GM12801 (cell line): Measurements from ENCODE around the gene ACSS3.

Source experiments
- CTCF ChIP-seq: IDR thresholded peaks from one replicate; pipeline ENCODE4 v1.5.1; 2011; ENCODE audit warnings: control low read depth; ENCODE audit not compliant: insufficient read length; ENCODE audit errors: extremely low read depth

ACSS3 gene

DNA sequence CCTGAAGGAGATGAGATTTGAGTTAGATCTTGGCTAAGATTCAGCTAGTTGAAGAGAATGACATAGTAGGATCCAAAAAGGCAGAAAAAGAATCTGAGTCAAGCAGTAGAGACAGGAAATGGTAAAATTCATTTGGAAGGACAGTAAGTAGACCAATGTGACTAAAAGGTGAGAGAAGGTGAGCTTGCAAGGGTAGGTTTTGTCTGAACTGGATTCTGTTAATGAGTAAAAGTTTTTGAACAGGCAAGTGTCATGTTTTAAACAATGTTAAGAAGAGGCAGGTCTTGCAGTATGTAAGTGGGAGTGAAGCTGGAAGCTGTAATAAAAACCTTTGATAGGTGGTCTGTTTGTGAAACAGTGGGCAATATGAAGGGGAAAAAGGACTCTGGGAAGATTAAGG, 58.6 kb downstream of the ACSS3 start:
- no peak for TF ChIP-seq CTCF

- TF ChIP-seq CTCF = no peak
These were observed 59.9 kb downstream of the ACSS3 start for GRCh38 chr12:81137801-81138200.

- TF ChIP-seq CTCF = no peak
These were observed 63.3 kb downstream of the ACSS3 start for GRCh38 chr12:81141217-81141616.

- no peak for TF ChIP-seq CTCF
These were observed 65.2 kb downstream of the ACSS3 start for GRCh38 chr12:81143057-81143456.

- TF ChIP-seq CTCF = no peak
These were observed 68.6 kb downstream of the ACSS3 start for GRCh38 chr12:81146228-81147225.

GRCh38 chr12:81147292-81147919, 69.5 kb downstream of the ACSS3 start:
- no peak for TF ChIP-seq CTCF

- no peak for TF ChIP-seq CTCF
These were observed 72.5 kb downstream of the ACSS3 start for GRCh38 chr12:81150382-81150781.
